HCT116 (cell line): ENCODE measurements around the gene DCAF17. TPM values are rescaled to one million over a fixed set of nuclear protein-coding genes. Genes with fewer than 3 reads are reported as not detected.

Experiments used
- ATAC-seq: fragments of 200-7000 bp; cut with Tn5 transposase; 2 replicates; pipeline ENCODE4 v1.9.1; 2020; ENCODE audit warnings: mild to moderate bottlenecking, moderate library complexity
- BruUV-seq: library from RNA; stranded (reverse); fragments of 400-500 nt; replicated peaks from 2 replicates; lab custom pipeline; 2021; lab: Mats Ljungman, UMichigan
- CTCF ChIA-PET: fragments of 300-600 bp; sonication (Branson Sonifier 250); formaldehyde crosslinking; loops from one replicate; lab custom pipeline; 2021; ENCODE audit warnings: antibody characterized with exemption; lab: Charles Lee
- POLR2A ChIA-PET: fragments of 300-600, 350-600 bp; sonication (Branson Sonifier 250); formaldehyde crosslinking; loops from one replicate; lab custom pipeline; 2021; ENCODE audit warnings: antibody characterized with exemption; lab: Charles Lee
- RAD21 ChIA-PET, 2 experiments: fragments of 300-600 bp; sonication (Branson Sonifier 250); formaldehyde crosslinking; loops; one replicate each; lab custom pipeline; 2023; ENCODE audit warnings: low total read pairs in 2 of 2; ENCODE audit not compliant: uncharacterized antibody in 2 of 2, unreplicated experiment in 2 of 2, low non-redundant PET in 1 of 2; lab: Charles Lee
- DNase-seq: peaks from one replicate; pipeline ENCODE4 v3.0.0-alpha.2; 2010; ENCODE audit warnings: low read depth, low spot score
- H2AFZ ChIP-seq: fragments of 200-600 bp; shearing (Covaris generic), sonication (generic); 2 replicates; pipeline ENCODE4 v1.6.1; 2017; ENCODE audit warnings: low read depth, mixed run types, mixed read lengths, antibody characterized with exemption, low read length; ENCODE audit not compliant: poor library complexity, severe bottlenecking
- H3K27ac ChIP-seq: 2 replicates; pipeline ENCODE4 v1.5.1; 2012; ENCODE audit warnings: low read depth, low read length
- H3K27me3 ChIP-seq: fragments of 200-600 bp; sonication (generic); 2 replicates; pipeline ENCODE4 v1.6.1; 2016; ENCODE audit warnings: mixed run types, low read length, mixed read lengths; ENCODE audit not compliant: insufficient read depth
- H3K36me3 ChIP-seq, 2 experiments: fragments of 200-500 bp in 1 of 2; fragments of 200-600 bp in 1 of 2; sonication (Bioruptor generic) in 1 of 2; sonication (generic) in 1 of 2; 2 replicates each; pipeline versions ENCODE4 v1.5.1 to v1.6.1; 2014 to 2016; ENCODE audit warnings: low read length in 2 of 2, inconsistent platforms in 1 of 2, mixed read lengths in 1 of 2, mixed run types in 1 of 2; ENCODE audit not compliant: insufficient read depth in 2 of 2, control insufficient read depth in 1 of 2
- H3K4me1 ChIP-seq, 2 experiments: fragments of 200-600 bp in 1 of 2; sonication (generic) in 1 of 2; 2 replicates each; pipeline versions ENCODE4 v1.5.1 to v1.6.1; 2012 to 2017; ENCODE audit warnings: low read length in 2 of 2, inconsistent platforms in 1 of 2, mild to moderate bottlenecking in 1 of 2, mixed read lengths in 1 of 2, mixed run types in 1 of 2, moderate library complexity in 1 of 2; ENCODE audit not compliant: insufficient read depth in 2 of 2, control insufficient read depth in 1 of 2
- H3K4me2 ChIP-seq: fragments of 200-600 bp; sonication (generic); 2 replicates; pipeline ENCODE4 v1.6.1; 2017; ENCODE audit warnings: mixed run types, low read length, mixed read lengths
- H3K4me3 ChIP-seq, 2 experiments: fragments of 200-600 bp in 1 of 2; sonication (generic) in 1 of 2; replicated peaks in 1 of 2; 2 replicates each; pipeline ENCODE4 v1.5.1; 2011 to 2016; ENCODE audit warnings: low read length in 2 of 2, control low read depth in 1 of 2, low read depth in 1 of 2, mild to moderate bottlenecking in 1 of 2, mixed read lengths in 1 of 2, mixed run types in 1 of 2
- H3K79me2 ChIP-seq: fragments of 200-600 bp; sonication (generic); 2 replicates; pipeline ENCODE4 v1.6.1; 2017; ENCODE audit warnings: mild to moderate bottlenecking, mixed run types, low read length, moderate library complexity, mixed read lengths; ENCODE audit not compliant: insufficient read depth
- H3K9ac ChIP-seq: fragments of 200-600 bp; sonication (generic); 2 replicates; pipeline ENCODE4 v1.6.1; 2016; ENCODE audit warnings: low read length, mixed read lengths
- H3K9me2 ChIP-seq: fragments of 200-600 bp; sonication (generic), shearing (Covaris generic); 2 replicates; pipeline ENCODE4 v1.6.1; 2017; ENCODE audit warnings: mixed run types, mild to moderate bottlenecking, moderate library complexity; ENCODE audit not compliant: insufficient read depth
- H3K9me3 ChIP-seq, 2 experiments: fragments of 200-500 bp in 1 of 2; fragments of 200-600 bp in 1 of 2; sonication (Bioruptor generic) in 1 of 2; sonication (generic) in 1 of 2; 2 replicates each; pipeline ENCODE4 v1.6.1; 2014 to 2017; ENCODE audit warnings: low read length in 2 of 2, mixed read lengths in 2 of 2, inconsistent platforms in 1 of 2, low read depth in 1 of 2, mild to moderate bottlenecking in 1 of 2, mixed run types in 1 of 2, moderate library complexity in 1 of 2; ENCODE audit not compliant: control insufficient read depth in 1 of 2, insufficient read depth in 1 of 2
- H4K20me1 ChIP-seq: fragments of 200-600 bp; sonication (generic), shearing (Covaris generic); 2 replicates; pipeline ENCODE4 v1.6.1; 2017; ENCODE audit warnings: mixed run types, mild to moderate bottlenecking, moderate library complexity; ENCODE audit not compliant: insufficient read depth
- CBX3 ChIP-seq: IDR thresholded peaks from 2 replicates; pipeline ENCODE4 v1.6.1; 2012; ENCODE audit warnings: low read depth
- CEBPB ChIP-seq: IDR thresholded peaks from 2 replicates; pipeline ENCODE4 v1.6.1; 2012; ENCODE audit warnings: low read depth
- EGR1 ChIP-seq: IDR thresholded peaks from 2 replicates; pipeline ENCODE4 v1.6.1; 2012; ENCODE audit warnings: low read depth
- ELF1 ChIP-seq: IDR thresholded peaks from 2 replicates; pipeline ENCODE4 v1.6.1; 2012; ENCODE audit warnings: low read depth, borderline replicate concordance
- EZH2 ChIP-seq: fragments of 200-600 bp; sonication (generic); IDR thresholded peaks from 2 replicates; pipeline ENCODE4 v1.6.1; 2017; ENCODE audit warnings: antibody characterized with exemption, mixed run types
- EZH2phosphoT487 ChIP-seq: fragments of 200-600 bp; IDR thresholded peaks from 2 replicates; pipeline ENCODE4 v1.6.1; 2018; ENCODE audit warnings: antibody characterized with exemption, borderline replicate concordance
- FOSL1 ChIP-seq: IDR thresholded peaks from 2 replicates; pipeline ENCODE4 v1.6.1; 2012; ENCODE audit warnings: low read depth
- JUND ChIP-seq: IDR thresholded peaks from 2 replicates; pipeline ENCODE4 v1.6.1; 2012
- POLR2A ChIP-seq: IDR thresholded peaks from 2 replicates; pipeline ENCODE4 v1.7.0; 2011; ENCODE audit warnings: borderline replicate concordance; ENCODE audit not compliant: insufficient read depth, insufficient read length; ENCODE audit errors: extremely low read depth
- POLR2AphosphoS5 ChIP-seq: IDR thresholded peaks from 2 replicates; pipeline ENCODE4 v1.6.1; 2011; ENCODE audit warnings: mild to moderate bottlenecking, low read depth, low read length, moderate library complexity
- RAD21 ChIP-seq: IDR thresholded peaks from 2 replicates; pipeline ENCODE4 v1.6.1; 2012; ENCODE audit warnings: low read depth, mild to moderate bottlenecking
- SIN3A ChIP-seq: IDR thresholded peaks from 2 replicates; pipeline ENCODE4 v1.6.1; 2012; ENCODE audit warnings: low read depth
- SP1 ChIP-seq: IDR thresholded peaks from 2 replicates; pipeline ENCODE4 v1.6.1; 2012; ENCODE audit warnings: low read depth
- SRF ChIP-seq: IDR thresholded peaks from 2 replicates; pipeline ENCODE4 v1.6.1; 2012; ENCODE audit warnings: low read depth
- TCF7L2 ChIP-seq: IDR thresholded peaks from 2 replicates; pipeline ENCODE4 v1.7.0; 2011; ENCODE audit warnings: borderline replicate concordance, inconsistent platforms; ENCODE audit not compliant: insufficient read depth, insufficient read length; ENCODE audit errors: extremely low read depth
- YY1 ChIP-seq: IDR thresholded peaks from 2 replicates; pipeline ENCODE4 v1.6.1; 2011; ENCODE audit warnings: low read length, low read depth, moderate library complexity, mild to moderate bottlenecking; ENCODE audit not compliant: insufficient replicate concordance; ENCODE audit errors: extremely low read depth
- ZFX ChIP-seq: fragments of 450-650 bp; IDR thresholded peaks from 2 replicates; pipeline ENCODE4 v1.6.1; 2017
- intact Hi-C: fragments of 100-400 bp; cut with micrococcal nuclease; formaldehyde crosslinking; loops from 2 replicates; pipeline ENCODE4 v1.10.0; 2022
- total RNA-seq: library from RNA; stranded (reverse); gene quantifications from one replicate; pipeline ENCODE4 v1.2.1, GENCODE V29; 2021; ENCODE audit not compliant: unreplicated experiment
- TF ChIP-seq, protein P1 (sequence below): IDR thresholded peaks from 2 replicates; pipeline ENCODE4 v1.6.1; 2012
- TF ChIP-seq, protein P2 (sequence below): IDR thresholded peaks from 2 replicates; pipeline ENCODE4 v1.6.1; 2012; ENCODE audit warnings: low read depth

DCAF17 gene
- total RNA-seq, 1 experiment from 2014 or later, result 17.7 TPM

DNA sequence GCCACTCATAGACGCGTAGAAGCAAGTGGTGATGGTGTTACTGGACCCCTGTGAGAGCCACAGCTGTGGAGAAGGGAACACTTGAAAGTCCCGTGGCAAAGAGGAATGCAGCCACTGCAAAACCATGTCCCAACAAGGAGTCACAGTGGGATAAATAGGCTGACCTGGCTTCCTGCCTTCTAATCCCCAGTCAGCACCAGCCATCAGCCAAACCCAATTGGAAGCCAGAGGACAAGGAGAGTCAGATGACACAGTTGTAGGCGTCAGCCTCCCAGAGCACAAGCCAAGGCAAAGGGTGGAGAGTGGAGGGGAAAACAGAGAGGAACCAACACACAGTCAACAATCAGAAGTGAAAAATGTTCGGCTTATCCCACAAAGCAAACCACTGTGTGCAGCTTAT is 82.8 kb downstream of the DCAF17 start:
- Histone ChIP-seq H3K9me3 (no peaks in the 10 kb centered on the region), H3K9ac (no peak overlapping the region), H3K4me3 (no peak overlapping the region), H3K4me1 (peaks cover 8 to 20% of the 10 kb centered on the region in 2 experiments), H3K9me2 (no peaks in the 10 kb centered on the region), H3K79me2 (no peaks in the 10 kb centered on the region), H3K4me2 (no peak overlapping the region), H3K27me3 (no peaks in the 10 kb centered on the region), H3K27ac (no peak overlapping the region), H2AFZ (no peak overlapping the region), H4K20me1 (no peaks in the 10 kb centered on the region), H3K36me3 (no peaks in the 10 kb centered on the region)
- ChIA-PET RAD21 (no interaction called here), POLR2A (no interaction called here), CTCF (no interaction called here)
- ATAC-seq (no peak), DNase-seq (no peak)
- TF ChIP-seq ZFX (no peak), SRF (no peak), EGR1 (no peak), RAD21 (no peak), ELF1 (no peak)
- TF ChIP-seq, protein P1, sequence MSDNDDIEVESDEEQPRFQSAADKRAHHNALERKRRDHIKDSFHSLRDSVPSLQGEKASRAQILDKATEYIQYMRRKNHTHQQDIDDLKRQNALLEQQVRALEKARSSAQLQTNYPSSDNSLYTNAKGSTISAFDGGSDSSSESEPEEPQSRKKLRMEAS, result no peak
- no TSS peak for BruUV-seq
- intact Hi-C loops, result no loop called here

DNA sequence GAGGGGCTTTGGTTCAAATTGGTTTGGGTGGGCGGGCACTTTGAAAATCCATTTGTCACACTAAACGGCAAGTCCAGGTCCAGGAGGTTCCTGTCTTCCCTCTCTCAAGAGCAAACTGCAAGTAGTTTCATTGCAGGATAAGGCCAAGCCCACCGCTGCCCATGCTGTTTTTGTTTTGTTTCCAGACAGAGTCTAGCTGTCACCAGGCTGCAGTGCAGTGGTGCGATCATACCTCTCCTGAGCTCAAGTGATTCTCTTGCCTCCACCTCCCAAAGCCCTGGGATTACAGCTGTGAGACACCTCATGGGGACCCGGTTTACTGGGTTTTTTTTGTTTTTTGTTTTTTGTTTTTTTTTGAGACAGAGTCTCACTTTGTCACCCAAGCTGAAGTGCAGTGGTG is 86.4 kb downstream of the DCAF17 start:
- H3K4me2 ChIP-seq, result no peak overlapping the region
- ATAC-seq, result no peak
- H3K4me1 ChIP-seq, result peaks cover 14 to 34% of the 10 kb centered on the region in 2 experiments
- H3K79me2 ChIP-seq, result no peaks in the 10 kb centered on the region
- CTCF ChIA-PET, result no interaction called here
- H2AFZ ChIP-seq, result no peak overlapping the region
- intact Hi-C loops, result no loop called here
- no peak for DNase-seq
- no peak for TF ChIP-seq SIN3A
- no peak for TF ChIP-seq EZH2phosphoT487
- no peak for TF ChIP-seq POLR2AphosphoS5
- TF ChIP-seq SP1, result no peak
- TF ChIP-seq TCF7L2, result no peak
- no peak for TF ChIP-seq EGR1
- no peak for TF ChIP-seq YY1
- no peak for TF ChIP-seq JUND
- no peak for TF ChIP-seq SRF
- no peak for TF ChIP-seq CEBPB
- no peak for TF ChIP-seq ZFX
- TF ChIP-seq, protein P1, result no peak
- TF ChIP-seq, protein P2, sequence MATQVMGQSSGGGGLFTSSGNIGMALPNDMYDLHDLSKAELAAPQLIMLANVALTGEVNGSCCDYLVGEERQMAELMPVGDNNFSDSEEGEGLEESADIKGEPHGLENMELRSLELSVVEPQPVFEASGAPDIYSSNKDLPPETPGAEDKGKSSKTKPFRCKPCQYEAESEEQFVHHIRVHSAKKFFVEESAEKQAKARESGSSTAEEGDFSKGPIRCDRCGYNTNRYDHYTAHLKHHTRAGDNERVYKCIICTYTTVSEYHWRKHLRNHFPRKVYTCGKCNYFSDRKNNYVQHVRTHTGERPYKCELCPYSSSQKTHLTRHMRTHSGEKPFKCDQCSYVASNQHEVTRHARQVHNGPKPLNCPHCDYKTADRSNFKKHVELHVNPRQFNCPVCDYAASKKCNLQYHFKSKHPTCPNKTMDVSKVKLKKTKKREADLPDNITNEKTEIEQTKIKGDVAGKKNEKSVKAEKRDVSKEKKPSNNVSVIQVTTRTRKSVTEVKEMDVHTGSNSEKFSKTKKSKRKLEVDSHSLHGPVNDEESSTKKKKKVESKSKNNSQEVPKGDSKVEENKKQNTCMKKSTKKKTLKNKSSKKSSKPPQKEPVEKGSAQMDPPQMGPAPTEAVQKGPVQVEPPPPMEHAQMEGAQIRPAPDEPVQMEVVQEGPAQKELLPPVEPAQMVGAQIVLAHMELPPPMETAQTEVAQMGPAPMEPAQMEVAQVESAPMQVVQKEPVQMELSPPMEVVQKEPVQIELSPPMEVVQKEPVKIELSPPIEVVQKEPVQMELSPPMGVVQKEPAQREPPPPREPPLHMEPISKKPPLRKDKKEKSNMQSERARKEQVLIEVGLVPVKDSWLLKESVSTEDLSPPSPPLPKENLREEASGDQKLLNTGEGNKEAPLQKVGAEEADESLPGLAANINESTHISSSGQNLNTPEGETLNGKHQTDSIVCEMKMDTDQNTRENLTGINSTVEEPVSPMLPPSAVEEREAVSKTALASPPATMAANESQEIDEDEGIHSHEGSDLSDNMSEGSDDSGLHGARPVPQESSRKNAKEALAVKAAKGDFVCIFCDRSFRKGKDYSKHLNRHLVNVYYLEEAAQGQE, result no peak
- TF ChIP-seq RAD21, result no peak
- TF ChIP-seq ELF1, result no peak
- no peak for TF ChIP-seq CBX3
- no peak for TF ChIP-seq FOSL1
- no peak for TF ChIP-seq POLR2A
- no peak for TF ChIP-seq EZH2
- TF ChIP-seq, all 23 proteins: peak for 0
- no TSS peak for BruUV-seq
- Histone ChIP-seq H3K9ac (no peak overlapping the region), H3K9me2 (no peaks in the 10 kb centered on the region), H4K20me1 (no peaks in the 10 kb centered on the region), H3K9me3 (no peaks in the 10 kb centered on the region), H3K4me3 (no peak overlapping the region), H3K27ac (no peak overlapping the region), H3K27me3 (no peaks in the 10 kb centered on the region), H3K36me3 (no peaks in the 10 kb centered on the region)
- POLR2A ChIA-PET, result no interaction called here
- RAD21 ChIA-PET, result no interaction called here
